Ammon's horn (tissue), 1 donor: Measurements from ENCODE around the gene CD68.
A peak's percentile ranks its signal among the peaks of the same experiment; 100 is the strongest.

Source experiments
- DNase-seq: peaks from one replicate; pipeline ENCODE4 v3.0.0-alpha.2; 2016; ENCODE audit warnings: low spot score

Gene CD68

GRCh38 chr17:7579001-7579833 is at the start of gene CD68:
TSS of gene CD68 (plus strand) at chr17:7579638. CDS start at chr17:7579678, 40 bp downstream.
- DNase-seq: peak; percentile 70

- no peak for DNase-seq
Observed at GRCh38 chr17:7530023-7530900, 49.2 kb upstream of the CD68 start.

GRCh38 chr17:7538050-7538449 is 41.4 kb upstream of the CD68 start:
- DNase-seq: no peak

GRCh38 chr17:7538891-7539545 is 40.4 kb upstream of the CD68 start:
- no peak for DNase-seq

GRCh38 chr17:7541074-7541621 is 38.3 kb upstream of the CD68 start:
- DNase-seq: no peak

- DNase-seq: no peak
Observed at GRCh38 chr17:7544911-7545310, 34.5 kb upstream of the CD68 start.

- peak; percentile 63 for DNase-seq
Observed at GRCh38 chr17:7548585-7549400, 30.6 kb upstream of the CD68 start, which contains the start of gene TNFSF12. TSS of gene TNFSF12 (plus strand) at chr17:7549058. CDS start at chr17:7549154, 96 bp downstream.

GRCh38 chr17:7549401-7550055 is 29.9 kb upstream of the CD68 start:
- no peak for DNase-seq

GRCh38 chr17:7550344-7550743 is 29.1 kb upstream of the CD68 start:
- DNase-seq: no peak

GRCh38 chr17:7551396-7551795 is 28.0 kb upstream of the CD68 start:
- DNase-seq: no peak

GRCh38 chr17:7552621-7553051 is 26.8 kb upstream of the CD68 start:
- peak; percentile 62 for DNase-seq

GRCh38 chr17:7553356-7553755 is 26.1 kb upstream of the CD68 start:
- DNase-seq: no peak

GRCh38 chr17:7555320-7555948 is 24.0 kb upstream of the CD68 start:
- no peak for DNase-seq

- no peak for DNase-seq
Observed at GRCh38 chr17:7556627-7557026, 22.8 kb upstream of the CD68 start.

GRCh38 chr17:7557147-7557764 is 22.2 kb upstream of the CD68 start:
- no peak for DNase-seq

- DNase-seq: peak; percentile 88
Observed at GRCh38 chr17:7557775-7558543, 21.5 kb upstream of the CD68 start.

GRCh38 chr17:7558544-7559319 is 20.7 kb upstream of the CD68 start, which contains the start of gene TNFSF13:
TSS of gene TNFSF13 (plus strand) at chr17:7558750. CDS start at chr17:7559040, 290 bp downstream.
- DNase-seq: peak; percentile 62
